Activated CD4-positive, CD25-positive, alpha-beta regulatory T cell treated with anti-CD3 and anti-CD28 coated beads, Interleukin-2, amount 50 U/mL, for 16 hours (primary cell): Measurements from ENCODE around the gene NADK.
"Not testable (repeated sequence)": the region's sequence is repeated elsewhere in the genome, so short reads cannot be mapped to it uniquely, and the experiment has no call there.

ENCODE experiments used
- DNase-seq: peaks from one replicate; pipeline ENCODE4 v3.0.0-alpha.2; 2020; ENCODE audit warnings: low read depth, low spot score

The NADK gene

GRCh38 chr1:1764876-1765470 is 13.3 kb downstream of the NADK start:
- no peak for DNase-seq

- DNase-seq: no peak
Measured at GRCh38 chr1:1763657-1764621, 14.3 kb downstream of the NADK start.

DNA sequence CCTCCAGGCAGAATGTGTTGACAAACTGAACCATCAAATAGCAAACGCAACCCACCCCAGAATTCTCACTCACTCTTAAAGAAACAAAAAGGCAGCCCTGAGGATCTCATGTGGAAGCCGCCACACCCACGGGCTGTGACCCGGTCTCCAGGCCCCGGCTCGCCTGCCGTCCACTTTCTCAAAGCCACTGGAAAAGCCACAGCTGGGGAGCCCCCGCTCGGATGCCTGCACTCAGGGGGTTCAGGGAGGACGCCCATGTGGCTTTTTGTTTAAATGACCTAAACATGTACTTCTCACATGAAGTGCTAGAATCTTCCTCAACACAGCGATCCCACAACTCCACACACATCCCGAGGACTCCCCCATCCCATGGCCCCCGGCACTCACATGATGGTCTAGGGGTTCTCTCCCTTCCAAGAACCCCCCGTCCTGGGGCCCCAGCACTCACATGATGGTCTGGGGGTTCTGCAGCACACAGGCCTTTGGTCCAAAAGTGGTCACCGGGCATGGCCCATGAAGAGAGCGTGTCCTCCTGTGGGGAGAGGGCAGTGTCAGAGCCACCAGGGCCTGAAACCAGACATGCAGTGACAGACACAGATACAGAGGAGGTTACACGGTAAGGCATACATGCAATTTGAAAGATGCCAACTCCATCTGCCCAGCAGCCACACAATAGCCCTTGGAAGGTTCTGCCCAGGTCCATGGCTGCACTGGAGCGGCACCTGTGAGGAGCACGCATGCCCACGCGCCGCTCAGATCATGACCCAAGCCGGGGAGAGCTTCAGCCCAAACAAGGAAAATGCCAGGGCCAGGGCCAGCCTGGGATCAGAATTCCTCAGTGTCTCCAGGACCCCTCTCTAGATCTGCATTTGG is 16.5 kb downstream of the NADK start:
- DNase-seq: no peak

DNA sequence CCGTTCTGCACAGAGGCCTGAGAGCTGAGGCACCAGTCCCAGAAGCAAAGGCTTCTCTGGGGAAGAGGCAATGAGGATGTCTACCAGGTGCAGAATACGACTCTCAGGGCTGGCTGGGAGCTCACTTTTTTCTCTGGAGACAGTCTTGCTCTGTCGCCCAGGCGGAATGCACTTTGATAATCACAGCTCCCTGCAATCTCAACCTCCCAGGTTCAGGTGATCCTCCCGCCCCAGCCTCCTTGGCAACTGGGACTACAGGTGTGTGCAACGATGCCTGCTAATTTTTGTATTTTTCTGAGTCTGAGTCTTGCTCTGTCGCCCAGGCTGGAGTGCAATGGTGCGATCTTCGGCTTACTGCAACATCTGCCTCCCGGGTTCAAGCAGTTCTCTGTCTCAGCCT is 17.6 kb downstream of the NADK start:
- DNase-seq: no peak

DNA sequence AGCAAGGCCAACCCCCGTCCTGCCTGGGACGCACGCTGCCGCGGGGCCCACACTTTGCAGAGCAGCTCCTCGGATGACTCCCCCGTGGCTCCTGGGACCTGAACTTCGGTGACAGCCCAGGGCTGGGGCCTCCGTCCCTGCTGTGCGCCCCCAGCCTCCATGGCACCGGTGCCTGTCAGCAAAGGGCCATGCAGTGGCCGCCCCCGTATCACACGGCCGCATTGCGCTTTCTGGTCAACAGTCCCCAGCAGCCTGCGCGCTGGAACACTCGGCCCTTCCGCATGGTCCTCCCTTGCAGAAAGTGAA is 18.0 kb downstream of the NADK start:
- DNase-seq: no peak

DNA sequence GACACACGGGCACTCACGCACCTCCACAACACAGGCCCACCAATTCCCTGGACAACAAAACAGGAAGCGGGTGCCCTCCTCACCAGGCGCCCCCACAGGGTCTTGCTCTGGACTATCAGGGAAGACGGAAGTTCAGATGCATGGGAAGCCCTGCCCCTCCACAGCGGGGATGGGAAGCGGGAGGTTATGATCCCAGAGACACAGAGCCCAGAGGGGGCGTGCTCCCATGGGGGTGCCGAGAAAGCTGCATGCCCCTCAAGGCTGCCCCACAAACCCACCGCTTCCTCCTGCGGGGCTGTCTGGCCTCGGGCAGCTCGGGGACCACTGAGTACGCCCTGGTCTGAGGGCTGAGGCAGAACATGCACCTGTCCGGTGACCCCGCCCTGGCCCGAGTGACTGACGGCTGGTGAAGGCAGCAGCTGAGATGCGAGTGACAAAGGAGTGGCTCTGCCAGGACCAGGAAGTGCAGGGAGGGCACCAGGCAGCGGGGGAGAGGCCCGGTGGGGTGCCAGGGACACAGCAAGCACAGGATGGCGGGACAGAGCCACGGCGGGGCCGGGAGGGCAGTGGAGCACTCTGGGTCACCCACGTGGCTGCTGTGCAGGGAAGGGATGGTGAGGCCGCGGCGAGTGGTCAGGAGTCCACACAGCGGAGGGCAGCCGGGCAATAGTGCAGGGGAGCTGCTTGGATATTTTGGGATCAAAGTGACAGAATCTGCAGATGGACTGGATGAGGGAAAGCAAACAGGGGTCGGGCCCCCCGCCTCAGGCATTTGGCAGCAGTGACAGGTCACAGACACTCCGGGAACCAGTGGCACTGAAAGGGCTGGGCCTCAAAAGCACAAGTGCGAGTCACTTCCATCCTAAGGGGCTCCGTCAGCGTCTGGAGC is 18.6 kb downstream of the NADK start:
- DNase-seq: no peak

GRCh38 chr1:1758692-1759455 is 19.4 kb downstream of the NADK start:
- DNase-seq: no peak

GRCh38 chr1:1758059-1758621 is 20.1 kb downstream of the NADK start:
- DNase-seq: no peak

GRCh38 chr1:1757422-1758058 is 20.7 kb downstream of the NADK start:
- no peak for DNase-seq

GRCh38 chr1:1756661-1757421 is 21.4 kb downstream of the NADK start:
- DNase-seq: no peak

DNA sequence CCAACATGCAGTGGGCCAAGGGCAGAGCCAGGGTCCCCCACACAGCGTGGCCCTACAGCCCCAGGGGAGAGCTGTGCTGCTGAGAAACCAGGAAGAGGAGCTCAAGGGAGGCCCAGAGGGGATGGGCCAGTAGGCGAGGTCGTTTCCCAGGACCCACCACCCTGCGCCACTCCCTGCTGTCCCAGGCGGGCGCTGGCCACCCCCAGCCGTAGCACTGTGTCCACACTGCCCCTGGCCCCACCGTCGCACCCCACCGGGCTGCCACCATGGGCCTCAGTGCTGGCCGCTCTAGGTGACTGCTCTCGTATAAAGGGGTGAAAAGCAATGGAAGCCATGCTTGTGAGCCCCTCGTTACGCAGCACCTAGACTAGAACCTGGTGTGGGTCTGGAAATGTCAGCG is 22.4 kb downstream of the NADK start:
- DNase-seq: no peak

- no peak for DNase-seq
Measured at GRCh38 chr1:1755426-1755825, 22.8 kb downstream of the NADK start.

DNA sequence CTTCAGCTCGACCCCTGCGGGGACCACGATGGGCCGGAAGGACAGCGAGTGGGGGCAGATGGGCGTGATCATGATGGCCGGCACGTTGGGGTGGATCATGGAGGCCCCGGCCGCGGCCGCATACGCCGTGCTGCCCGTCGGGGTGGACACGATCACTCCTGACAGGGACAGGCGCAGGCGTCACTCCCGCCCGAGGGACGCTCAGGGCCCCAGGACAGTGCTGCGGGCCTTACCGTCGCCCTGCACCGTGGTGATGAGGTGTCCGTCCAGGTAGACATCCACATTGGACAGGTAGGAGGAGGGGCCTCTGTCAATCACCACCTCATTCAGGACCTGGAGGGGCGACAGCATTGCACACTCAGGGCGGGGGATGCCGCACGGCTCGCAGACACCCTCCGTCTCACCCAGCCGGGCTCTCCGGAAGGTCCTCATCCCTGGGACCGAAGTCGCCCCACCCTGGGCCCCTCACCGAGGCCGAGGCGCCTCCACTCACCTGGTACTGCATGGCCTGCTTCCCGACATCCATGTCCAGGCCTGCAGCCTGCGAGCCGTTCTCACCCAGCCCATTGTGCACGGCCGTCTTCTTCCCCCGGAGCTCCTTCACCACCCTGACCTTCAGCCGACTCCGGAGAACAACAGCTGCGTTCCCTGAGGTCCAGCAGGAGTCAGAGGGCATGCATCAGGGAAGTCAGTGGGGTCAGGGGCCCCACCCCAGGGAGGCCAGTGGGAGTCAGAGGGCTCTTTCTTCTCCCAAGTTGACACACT is 24.0 kb downstream of the NADK start:
- no peak for DNase-seq

- DNase-seq: no peak
Measured at GRCh38 chr1:1753607-1754005, 24.7 kb downstream of the NADK start.

GRCh38 chr1:1752636-1753606 is 25.3 kb downstream of the NADK start:
- no peak for DNase-seq

GRCh38 chr1:1752190-1752589 is 26.1 kb downstream of the NADK start:
- no peak for DNase-seq

DNA sequence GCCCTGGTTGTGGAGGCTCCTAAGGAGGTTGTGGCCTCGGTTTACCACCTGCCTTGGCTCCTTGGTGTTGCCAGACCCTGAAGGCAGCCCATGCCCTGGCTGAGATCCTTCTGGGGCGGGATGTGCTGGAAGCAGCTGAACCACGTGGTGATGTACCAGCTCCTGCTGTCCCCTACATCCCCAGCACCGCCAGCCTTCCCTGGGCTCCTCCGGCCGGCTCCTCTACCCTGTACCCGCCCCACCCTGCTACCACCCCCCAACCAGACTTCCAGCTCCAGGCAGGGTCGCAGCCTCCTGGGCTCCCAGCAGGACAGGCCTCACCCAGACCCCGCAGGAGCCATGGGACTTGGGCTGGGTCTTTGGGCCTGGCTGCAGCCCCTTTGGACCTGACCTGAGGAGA is 28.3 kb downstream of the NADK start:
- DNase-seq: not testable (repeated sequence)
